KMS-11 (cell line): Measurements from ENCODE around the gene MIER3.

Source experiments
- H2AFZ ChIP-seq: fragments of 200-600 bp; sonication (generic); 2 replicates; pipeline ENCODE4 v1.6.1; 2016; ENCODE audit warnings: antibody characterized with exemption, mixed run types, low read depth
- H3K27ac ChIP-seq: fragments of 200-600 bp; sonication (generic); 2 replicates; pipeline ENCODE4 v1.6.1; 2016; ENCODE audit warnings: mild to moderate bottlenecking, mixed run types
- H3K27me3 ChIP-seq: fragments of 200-600 bp; sonication (generic); 2 replicates; pipeline ENCODE4 v1.6.1; 2017; ENCODE audit warnings: mild to moderate bottlenecking, low read depth, mixed run types, moderate library complexity; ENCODE audit not compliant: insufficient read depth
- H3K36me3 ChIP-seq: fragments of 200-600 bp; sonication (generic); 2 replicates; pipeline ENCODE4 v1.6.1; 2017; ENCODE audit warnings: mild to moderate bottlenecking, mixed run types; ENCODE audit not compliant: insufficient read depth
- H3K4me1 ChIP-seq: fragments of 200-600 bp; sonication (generic); 2 replicates; pipeline ENCODE4 v1.6.1; 2016; ENCODE audit warnings: mild to moderate bottlenecking, low read depth, mixed run types; ENCODE audit not compliant: poor library complexity, severe bottlenecking
- H3K4me2 ChIP-seq: fragments of 200-600 bp; sonication (generic); 2 replicates; pipeline ENCODE4 v1.7.0; 2016; ENCODE audit warnings: mild to moderate bottlenecking, mixed run types
- H3K4me3 ChIP-seq: fragments of 200-600 bp; sonication (generic); IDR thresholded peaks from 2 replicates; pipeline ENCODE4 v1.6.1; 2017; ENCODE audit warnings: low read depth, low read length, mixed read lengths; ENCODE audit not compliant: insufficient read depth
- H3K79me2 ChIP-seq: fragments of 200-600 bp; sonication (generic); 2 replicates; pipeline ENCODE4 v1.6.1; 2016; ENCODE audit warnings: low read depth, mixed run types; ENCODE audit not compliant: insufficient read depth
- H3K9ac ChIP-seq: fragments of 200-600 bp; sonication (generic); 2 replicates; pipeline ENCODE4 v1.6.1; 2016; ENCODE audit warnings: mild to moderate bottlenecking, mixed run types
- H4K20me1 ChIP-seq: fragments of 200-600 bp; sonication (generic); 2 replicates; pipeline ENCODE4 v1.6.1; 2016; ENCODE audit warnings: mild to moderate bottlenecking, mixed run types; ENCODE audit not compliant: insufficient read depth
- TF ChIP-seq, protein P1 (sequence below): fragments of 200-600 bp; sonication (generic); conservative IDR thresholded peaks from 2 replicates; pipeline ENCODE4 v1.6.1; 2017; ENCODE audit warnings: low read depth, mild to moderate bottlenecking, antibody characterized with exemption, low read length, moderate library complexity, mixed read lengths

Gene MIER3

DNA sequence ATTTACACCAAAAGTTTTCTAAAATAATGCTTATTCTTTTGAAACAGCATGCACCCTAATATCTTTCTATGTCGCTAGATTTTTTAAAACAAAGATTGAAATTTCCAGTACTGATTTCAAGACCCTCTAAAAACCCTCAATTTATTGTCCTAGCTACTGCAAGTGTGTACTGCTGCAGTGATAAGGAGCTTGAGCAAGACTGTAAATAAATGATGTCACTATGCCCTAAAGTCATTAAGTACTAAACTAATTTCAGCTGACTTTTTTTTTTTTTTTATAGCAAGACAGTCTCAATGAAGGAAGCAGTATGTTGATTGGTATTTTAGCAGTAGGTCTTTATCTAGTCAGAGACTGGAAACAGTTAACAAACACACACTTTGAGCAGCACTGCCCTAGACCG lies 12.2 kb upstream of the MIER3 start:
- H4K20me1 ChIP-seq, result no peaks in the 10 kb centered on the region
- TF ChIP-seq, protein P1, sequence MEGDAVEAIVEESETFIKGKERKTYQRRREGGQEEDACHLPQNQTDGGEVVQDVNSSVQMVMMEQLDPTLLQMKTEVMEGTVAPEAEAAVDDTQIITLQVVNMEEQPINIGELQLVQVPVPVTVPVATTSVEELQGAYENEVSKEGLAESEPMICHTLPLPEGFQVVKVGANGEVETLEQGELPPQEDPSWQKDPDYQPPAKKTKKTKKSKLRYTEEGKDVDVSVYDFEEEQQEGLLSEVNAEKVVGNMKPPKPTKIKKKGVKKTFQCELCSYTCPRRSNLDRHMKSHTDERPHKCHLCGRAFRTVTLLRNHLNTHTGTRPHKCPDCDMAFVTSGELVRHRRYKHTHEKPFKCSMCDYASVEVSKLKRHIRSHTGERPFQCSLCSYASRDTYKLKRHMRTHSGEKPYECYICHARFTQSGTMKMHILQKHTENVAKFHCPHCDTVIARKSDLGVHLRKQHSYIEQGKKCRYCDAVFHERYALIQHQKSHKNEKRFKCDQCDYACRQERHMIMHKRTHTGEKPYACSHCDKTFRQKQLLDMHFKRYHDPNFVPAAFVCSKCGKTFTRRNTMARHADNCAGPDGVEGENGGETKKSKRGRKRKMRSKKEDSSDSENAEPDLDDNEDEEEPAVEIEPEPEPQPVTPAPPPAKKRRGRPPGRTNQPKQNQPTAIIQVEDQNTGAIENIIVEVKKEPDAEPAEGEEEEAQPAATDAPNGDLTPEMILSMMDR, result no peak
- H3K4me1 ChIP-seq, result no peaks in the 10 kb centered on the region
- H3K27me3 ChIP-seq, result no peaks in the 10 kb centered on the region
- H3K36me3 ChIP-seq, result no peaks in the 10 kb centered on the region
- no peak overlapping the region for H3K9ac ChIP-seq
- H2AFZ ChIP-seq, result no peak overlapping the region
- H3K4me2 ChIP-seq, result no peak overlapping the region
- no peak overlapping the region for H3K27ac ChIP-seq
- H3K4me3 ChIP-seq, result no peak overlapping the region
- H3K79me2 ChIP-seq, result no peaks in the 10 kb centered on the region

DNA sequence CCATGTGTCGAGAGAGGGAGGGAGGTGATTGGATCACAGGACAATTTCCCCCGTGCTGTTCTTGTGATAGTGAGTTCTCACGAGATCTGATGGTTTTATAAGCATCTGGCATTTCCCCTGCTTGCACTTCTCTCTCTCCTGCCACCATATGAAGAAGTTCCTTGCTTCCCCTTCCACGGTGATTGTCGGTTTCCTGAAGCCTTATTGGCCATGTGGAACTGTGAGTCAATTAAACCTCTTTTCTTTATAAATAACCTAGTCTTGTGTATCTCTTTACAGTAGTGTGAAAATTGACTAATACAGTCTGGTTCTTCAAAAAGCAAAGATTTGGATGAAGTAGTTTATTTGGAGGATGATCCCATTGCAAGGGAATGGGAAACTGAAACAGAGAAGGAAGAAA lies 11.3 kb upstream of the MIER3 start:
- Histone ChIP-seq H4K20me1 (no peaks in the 10 kb centered on the region), H3K4me3 (no peak overlapping the region), H3K4me1 (no peaks in the 10 kb centered on the region), H3K27me3 (no peaks in the 10 kb centered on the region), H2AFZ (no peak overlapping the region), H3K9ac (no peak overlapping the region), H3K36me3 (no peaks in the 10 kb centered on the region), H3K79me2 (no peaks in the 10 kb centered on the region), H3K4me2 (no peak overlapping the region), H3K27ac (no peak overlapping the region)
- TF ChIP-seq, protein P1, result no peak

DNA sequence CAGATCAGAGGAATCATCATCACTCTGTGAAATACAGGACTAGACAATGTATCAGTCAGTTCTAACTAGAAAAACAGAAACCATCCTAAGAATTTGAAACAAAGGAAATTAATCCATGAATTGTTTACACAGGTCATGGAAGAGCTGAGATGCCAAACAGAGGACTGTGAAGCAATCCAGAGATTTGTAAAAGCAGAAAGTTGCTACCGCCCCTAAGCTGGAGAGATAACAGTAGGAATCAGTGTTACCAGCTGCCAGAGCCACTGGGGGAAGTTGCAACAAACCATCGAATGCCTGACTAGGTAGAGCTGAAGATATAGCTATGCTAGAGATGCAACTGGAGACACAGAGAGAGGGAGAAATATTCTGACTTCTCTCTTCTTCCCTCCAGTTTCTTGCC lies 10.4 kb upstream of the MIER3 start:
- no peak overlapping the region for H3K27ac ChIP-seq
- no peak overlapping the region for H3K9ac ChIP-seq
- no peak overlapping the region for H2AFZ ChIP-seq
- TF ChIP-seq, protein P1, result no peak
- H3K27me3 ChIP-seq, result no peaks in the 10 kb centered on the region
- no peaks in the 10 kb centered on the region for H4K20me1 ChIP-seq
- no peaks in the 10 kb centered on the region for H3K79me2 ChIP-seq
- no peaks in the 10 kb centered on the region for H3K4me1 ChIP-seq
- H3K4me2 ChIP-seq, result no peak overlapping the region
- H3K36me3 ChIP-seq, result no peaks in the 10 kb centered on the region
- no peak overlapping the region for H3K4me3 ChIP-seq

DNA sequence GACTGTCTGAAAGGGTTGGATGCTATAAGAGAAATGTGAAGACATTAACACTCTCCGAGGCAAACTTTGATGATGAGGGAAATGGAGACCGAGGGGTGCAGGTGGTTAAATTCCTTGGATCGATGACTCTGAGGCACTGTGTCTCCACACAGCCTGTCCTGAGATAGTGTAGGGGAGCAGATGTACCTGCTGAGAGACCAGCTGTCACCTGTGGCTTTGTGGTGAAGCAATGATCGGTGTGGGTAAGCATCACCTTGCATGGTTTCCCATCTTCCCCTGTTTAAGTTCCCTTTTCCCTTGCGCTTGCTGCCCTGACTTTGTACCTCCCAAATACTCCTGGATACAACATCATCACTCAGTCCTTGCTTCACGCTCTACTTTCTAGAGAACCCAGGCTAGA lies 9.8 kb upstream of the MIER3 start:
- H3K4me3 ChIP-seq, result no peak overlapping the region
- H3K4me2 ChIP-seq, result no peak overlapping the region
- TF ChIP-seq, protein P1, result no peak

More for the DNA sequence above, 9.8 kb upstream of the MIER3 start:
- no peaks in the 10 kb centered on the region for H3K36me3 ChIP-seq
- H3K27me3 ChIP-seq, result no peaks in the 10 kb centered on the region
- H3K9ac ChIP-seq, result no peak overlapping the region
- H4K20me1 ChIP-seq, result no peaks in the 10 kb centered on the region
- no peaks in the 10 kb centered on the region for H3K79me2 ChIP-seq
- no peak overlapping the region for H3K27ac ChIP-seq
- H2AFZ ChIP-seq, result no peak overlapping the region
- H3K4me1 ChIP-seq, result no peaks in the 10 kb centered on the region
